Stimulated activated CD8-positive, alpha-beta memory T cell treated with anti-CD3 and anti-CD28 coated beads, Interleukin-12 subunit alpha, Interleukin-12 subunit beta, amount 100 ng/mL, for 24 hours (primary cell): ENCODE results near the gene PHF23.
A peak's percentile ranks its signal among the peaks of the same experiment; 100 is the strongest.

Experiments
- DNase-seq: peaks from one replicate; pipeline ENCODE4 v3.0.0-alpha.2; 2020; ENCODE audit errors: extremely low read depth

Gene PHF23

GRCh38 chr17:7237761-7238419 is 1.4 kb downstream of the PHF23 start:
- DNase-seq, result peak; percentile 80

DNA sequence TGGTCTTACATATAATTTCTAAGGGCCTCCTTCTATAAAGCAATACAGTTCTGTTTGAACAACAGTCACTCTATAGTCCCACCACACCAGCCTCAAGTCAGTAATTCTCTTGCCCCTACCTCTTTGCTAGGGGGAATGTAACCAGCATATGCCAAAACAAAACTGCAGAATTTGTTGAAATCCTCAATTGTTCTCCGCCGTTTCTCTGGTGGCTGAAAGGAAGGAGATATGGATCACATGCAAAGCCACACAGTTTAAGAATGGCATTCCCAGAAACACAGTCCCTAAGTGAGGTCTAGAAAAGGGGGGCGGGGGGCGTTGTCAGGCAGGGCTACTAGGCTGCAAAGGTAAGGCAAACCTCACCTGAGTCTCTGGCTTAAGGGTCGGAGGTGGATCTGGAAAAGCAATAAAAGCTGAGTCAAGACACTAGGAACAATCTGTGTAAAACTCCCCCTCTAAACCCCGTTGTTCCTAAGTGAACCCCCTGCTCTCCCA is 1.9 kb downstream of the PHF23 start:
- no peak for DNase-seq

GRCh38 chr17:7236808-7237207 is 2.4 kb downstream of the PHF23 start:
- no peak for DNase-seq

- no peak for DNase-seq
Measured at GRCh38 chr17:7235693-7236665, 3.3 kb downstream of the PHF23 start.

GRCh38 chr17:7234083-7234951 is 4.9 kb downstream of the PHF23 start, which contains the start of gene DVL2:
DVL2 (minus strand) TSS chr17:7234517; CDS start chr17:7234262, 255 bp downstream.
- peak; percentile 85 for DNase-seq

DNA sequence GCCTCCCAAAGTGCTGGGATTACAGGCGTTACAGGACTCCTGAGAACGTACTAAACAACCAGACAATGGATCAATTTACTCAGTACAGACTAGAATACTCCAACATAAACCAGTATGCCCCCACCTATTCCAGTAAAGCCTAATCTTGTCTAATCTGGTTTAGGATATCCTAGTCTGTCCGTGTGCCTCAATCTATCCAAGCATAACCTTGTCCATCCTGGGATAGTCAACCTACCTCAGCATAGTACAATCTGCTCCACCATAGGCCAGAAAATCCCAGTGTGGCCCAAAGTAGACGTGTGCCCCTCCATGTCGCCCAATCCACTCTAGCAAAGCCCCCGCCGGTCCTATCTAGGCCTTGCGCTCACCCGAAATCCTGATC is 5.6 kb downstream of the PHF23 start:
- DNase-seq, result no peak

DNA sequence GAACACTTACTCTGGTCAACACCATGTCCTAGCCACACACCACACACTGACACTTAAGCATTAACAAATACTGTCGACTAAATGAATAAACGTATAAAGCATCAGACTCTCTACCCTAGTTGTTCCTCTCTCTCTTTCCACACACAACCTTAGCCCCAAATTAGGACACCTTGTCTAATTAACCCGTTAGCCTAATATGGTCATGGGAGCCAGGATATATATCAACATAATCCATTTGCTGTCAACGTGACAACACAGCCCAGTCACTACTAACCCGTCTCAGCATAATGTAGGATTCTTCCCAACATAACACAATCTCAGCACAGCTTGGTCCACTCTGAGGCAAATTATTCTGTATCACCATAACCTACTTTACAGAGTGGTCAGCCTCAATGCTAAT is 7.1 kb downstream of the PHF23 start:
- DNase-seq, result no peak

- no peak for DNase-seq
Measured at GRCh38 chr17:7229504-7229903, 9.8 kb downstream of the PHF23 start.

DNA sequence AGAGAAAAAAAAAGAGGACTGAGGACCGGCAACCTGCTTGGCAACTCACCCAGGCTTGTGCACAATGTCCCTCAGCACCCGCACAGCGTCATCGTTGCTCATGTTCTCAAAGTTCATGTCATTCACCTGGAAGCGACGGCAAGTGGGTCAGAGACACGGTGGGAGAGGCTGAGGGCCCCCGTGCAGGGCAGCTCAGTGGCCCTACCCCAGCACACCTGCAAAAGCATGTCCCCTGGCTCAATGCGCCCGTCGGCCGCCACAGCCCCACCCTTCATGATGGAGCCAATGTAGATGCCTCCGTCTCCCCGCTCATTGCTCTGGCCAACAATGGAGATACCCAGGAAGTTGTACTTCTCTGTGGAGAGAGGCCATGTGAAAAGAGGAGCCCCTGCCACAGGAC is 10.3 kb downstream of the PHF23 start:
- DNase-seq, result no peak

- DNase-seq, result no peak
Measured at GRCh38 chr17:7226721-7227710, 12.2 kb downstream of the PHF23 start.

- DNase-seq, result no peak
Measured at GRCh38 chr17:7225711-7226331, 13.4 kb downstream of the PHF23 start.

GRCh38 chr17:7224661-7225111 is 14.6 kb downstream of the PHF23 start:
- DNase-seq, result no peak

DNA sequence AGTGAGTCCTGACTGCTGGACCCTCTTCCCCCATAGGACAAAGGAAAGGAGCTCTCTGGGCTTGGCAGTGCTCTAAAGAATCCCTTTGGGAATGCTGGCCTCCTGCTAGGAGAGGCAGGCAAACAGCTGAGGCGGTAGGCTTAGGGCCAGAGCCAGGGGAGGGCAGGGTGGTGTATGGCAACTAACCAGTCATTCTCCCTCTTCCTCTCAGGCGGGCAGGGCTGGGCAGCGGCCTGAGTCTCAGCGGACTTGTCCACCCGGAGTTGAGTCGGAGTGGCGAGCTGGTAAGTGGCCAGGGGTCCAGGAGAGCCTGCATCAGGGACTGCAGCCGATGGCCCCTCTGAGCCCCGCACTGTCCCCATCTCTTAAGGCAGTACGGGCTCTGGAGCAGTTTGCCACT is 15.1 kb downstream of the PHF23 start:
- DNase-seq, result no peak

- no peak for DNase-seq
Measured at GRCh38 chr17:7223375-7223774, 15.9 kb downstream of the PHF23 start.

DNA sequence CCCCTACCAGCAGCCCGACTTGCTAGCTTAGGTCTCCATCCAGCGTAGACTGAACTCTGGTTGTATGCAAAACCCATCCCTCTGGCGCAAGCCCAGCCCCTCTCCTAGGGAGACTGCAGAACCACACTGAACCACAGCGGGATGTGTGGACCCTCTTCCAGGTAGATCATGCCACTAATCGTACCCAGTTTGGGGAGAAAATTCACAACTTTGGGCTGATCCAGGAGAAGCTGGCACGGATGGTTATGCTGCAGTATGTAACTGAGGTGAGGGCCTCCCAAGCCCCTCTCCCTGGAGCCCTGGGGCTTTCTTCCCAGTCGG is 16.3 kb downstream of the PHF23 start:
- DNase-seq, result no peak

DNA sequence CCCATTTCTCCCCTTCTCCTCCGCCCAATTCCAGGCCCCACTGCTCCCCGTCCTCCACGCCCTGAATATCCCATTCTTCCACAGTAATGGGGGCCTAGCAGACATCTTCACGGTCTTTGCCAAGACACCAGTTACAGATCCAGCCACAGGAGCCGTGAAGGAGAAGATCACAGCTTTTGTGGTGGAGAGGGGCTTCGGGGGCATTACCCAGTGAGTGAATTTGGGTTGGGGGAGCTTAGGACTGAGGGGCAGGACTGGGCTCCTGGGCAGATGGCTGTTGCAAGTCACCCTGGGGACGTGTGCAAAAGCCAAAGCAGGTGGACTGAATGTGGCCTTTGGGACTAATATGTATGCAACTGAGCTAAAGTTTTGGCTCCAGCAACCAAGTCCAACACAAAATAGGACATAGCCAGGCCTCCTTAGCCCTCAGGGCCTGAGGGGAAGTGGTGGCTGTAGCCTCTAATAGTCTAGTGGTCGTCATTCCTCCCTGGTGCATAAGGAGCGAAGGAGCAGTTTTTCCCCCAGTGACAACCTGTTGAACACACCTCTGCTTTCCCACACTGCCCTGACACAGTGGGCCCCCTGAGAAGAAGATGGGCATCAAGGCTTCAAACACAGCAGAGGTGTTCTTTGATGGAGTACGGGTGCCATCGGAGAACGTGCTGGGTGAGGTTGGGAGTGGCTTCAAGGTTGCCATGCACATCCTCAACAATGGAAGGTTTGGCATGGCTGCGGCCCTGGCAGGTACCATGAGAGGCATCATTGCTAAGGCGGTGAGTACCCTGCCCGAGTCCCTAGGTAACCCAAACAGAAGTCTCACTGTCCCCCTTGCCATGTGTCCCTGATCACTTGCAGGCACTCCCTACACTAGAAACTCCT is 16.9 kb downstream of the PHF23 start:
- no peak for DNase-seq

DNA sequence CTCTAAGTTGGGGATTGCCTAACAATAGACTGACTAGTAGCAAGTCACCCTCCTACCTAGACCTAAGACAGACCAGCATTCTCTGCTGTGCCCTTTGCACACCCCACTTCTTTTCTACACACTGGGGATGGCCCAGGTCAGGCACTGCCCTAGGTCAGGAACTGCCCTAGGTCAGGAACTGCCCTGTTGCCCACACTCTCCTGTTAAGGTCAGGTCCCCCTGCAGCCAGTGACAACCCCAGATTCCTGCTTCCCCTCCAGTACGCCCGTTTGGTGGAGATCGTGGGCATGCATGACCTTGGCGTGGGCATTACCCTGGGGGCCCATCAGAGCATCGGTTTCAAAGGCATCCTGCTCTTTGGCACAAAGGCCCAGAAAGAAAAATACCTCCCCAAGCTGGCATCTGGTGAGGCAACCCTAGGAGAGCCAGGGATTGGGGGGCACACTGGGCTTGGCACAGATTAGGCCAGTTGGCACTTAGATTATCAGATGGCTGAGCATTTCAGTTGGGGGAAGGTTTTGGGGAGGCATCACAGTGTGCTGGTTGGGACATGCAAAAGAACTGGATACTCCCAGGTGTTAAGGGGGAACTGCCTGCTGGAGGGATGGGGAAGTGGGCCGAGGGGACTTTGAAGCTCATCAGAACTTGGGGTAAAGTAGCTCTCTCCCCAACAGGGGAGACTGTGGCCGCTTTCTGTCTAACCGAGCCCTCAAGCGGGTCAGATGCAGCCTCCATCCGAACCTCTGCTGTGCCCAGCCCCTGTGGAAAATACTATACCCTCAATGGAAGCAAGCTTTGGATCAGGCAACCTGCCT is 17.8 kb downstream of the PHF23 start:
- no peak for DNase-seq

DNA sequence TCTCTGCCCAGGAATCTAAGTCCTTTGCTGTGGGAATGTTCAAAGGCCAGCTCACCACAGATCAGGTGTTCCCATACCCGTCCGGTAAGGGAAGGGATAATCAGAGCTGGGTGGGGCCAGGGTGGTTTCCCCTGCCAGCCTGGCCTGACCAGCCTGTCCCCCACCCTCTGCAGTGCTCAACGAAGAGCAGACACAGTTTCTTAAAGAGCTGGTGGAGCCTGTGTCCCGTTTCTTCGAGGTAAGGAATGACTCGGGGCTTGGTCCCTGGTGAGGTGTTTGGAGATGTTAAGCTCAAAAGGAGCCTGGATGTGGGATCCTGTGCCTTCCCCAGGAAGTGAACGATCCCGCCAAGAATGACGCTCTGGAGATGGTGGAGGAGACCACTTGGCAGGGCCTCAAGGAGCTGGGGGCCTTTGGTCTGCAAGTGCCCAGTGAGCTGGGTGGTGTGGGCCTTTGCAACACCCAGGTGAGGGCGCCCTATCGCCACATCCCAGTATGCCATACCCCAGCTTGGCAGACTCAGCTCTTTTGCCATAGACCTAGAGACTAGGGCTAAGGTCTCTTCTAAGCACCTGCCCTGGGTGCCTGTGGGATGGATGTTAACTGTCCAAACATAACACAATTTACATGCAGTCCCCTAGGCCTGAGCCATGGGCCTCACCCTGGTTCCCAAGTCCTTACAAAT is 18.5 kb downstream of the PHF23 start:
- no peak for DNase-seq
